Liver (tissue), 9 donors: ENCODE measurements around the gene CHKB. TPM values are rescaled to one million over a fixed set of nuclear protein-coding genes. Genes with fewer than 3 reads are reported as not detected.

Experiments
- DNase-seq: peaks from one replicate; pipeline ENCODE4 v3.0.0-alpha.2; 2017; ENCODE audit warnings: low spot score
- H3K27ac ChIP-seq, 2 donors: one replicate each; pipeline ENCODE4 v1.7.0; 2013; ENCODE audit warnings: inconsistent platforms in 2 of 2, low read length in 2 of 2, control low read depth in 1 of 2, low read depth in 1 of 2, mild to moderate bottlenecking in 1 of 2
- H3K27me3 ChIP-seq, 4 donors: one replicate each; pipeline versions ENCODE4 v1.6.1 to v1.7.0; 2013; ENCODE audit warnings: low read length in 3 of 4, inconsistent platforms in 1 of 4, mild to moderate bottlenecking in 1 of 4, moderate library complexity in 1 of 4; ENCODE audit not compliant: control insufficient read depth in 4 of 4, insufficient read depth in 4 of 4
- H3K36me3 ChIP-seq, 4 donors: one replicate each; pipeline versions ENCODE4 v1.6.1 to v1.7.0; 2013; ENCODE audit warnings: low read length in 3 of 4, mild to moderate bottlenecking in 3 of 4, low read depth in 1 of 4, moderate library complexity in 1 of 4; ENCODE audit not compliant: control insufficient read depth in 4 of 4, insufficient read depth in 3 of 4
- H3K4me1 ChIP-seq, 4 donors: one replicate each; pipeline versions ENCODE4 v1.6.1 to v1.7.0; 2013; ENCODE audit warnings: low read length in 3 of 4, mild to moderate bottlenecking in 3 of 4, moderate library complexity in 1 of 4; ENCODE audit not compliant: control insufficient read depth in 4 of 4, insufficient read depth in 4 of 4
- H3K4me3 ChIP-seq, 3 donors: one replicate each; pipeline versions ENCODE4 v1.6.1 to v1.7.0; 2013; ENCODE audit warnings: low read length in 3 of 3, control low read depth in 1 of 3, low read depth in 1 of 3, mild to moderate bottlenecking in 1 of 3
- H3K9ac ChIP-seq, 2 donors: one replicate each; pipeline ENCODE4 v1.7.0; 2013; ENCODE audit warnings: low read length in 2 of 2, mild to moderate bottlenecking in 2 of 2, moderate library complexity in 2 of 2, control low read depth in 1 of 2, low read depth in 1 of 2
- H3K9me3 ChIP-seq, 4 donors: one replicate each; pipeline versions ENCODE4 v1.6.1 to v1.7.0; 2013; ENCODE audit warnings: low read length in 3 of 4; ENCODE audit not compliant: control insufficient read depth in 4 of 4
- CTCF ChIP-seq: fragments of 150-350 bp; IDR thresholded peaks from 2 replicates; pipeline ENCODE4 v1.5.1; 2017; ENCODE audit warnings: improper control_type of control experiment, low read depth, low read length; ENCODE audit not compliant: missing input control
- EGR1 ChIP-seq, 2 donors: IDR thresholded peaks; 2 replicates each; pipeline ENCODE4 v1.6.1; 2016 to 2018; ENCODE audit warnings: antibody characterized with exemption in 2 of 2, low read depth in 2 of 2
- FOXA1 ChIP-seq: IDR thresholded peaks from 2 replicates; pipeline ENCODE4 v1.6.1; 2016; ENCODE audit warnings: antibody characterized with exemption
- FOXA2 ChIP-seq: IDR thresholded peaks from 2 replicates; pipeline ENCODE4 v1.6.1; 2016; ENCODE audit warnings: antibody characterized with exemption
- GABPA ChIP-seq, 2 donors: IDR thresholded peaks in 1 of 2; conservative IDR thresholded peaks in 1 of 2; 2 replicates each; pipeline ENCODE4 v1.6.1; 2016; ENCODE audit warnings: antibody characterized with exemption in 2 of 2, mild to moderate bottlenecking in 1 of 2, moderate library complexity in 1 of 2
- HNF4A ChIP-seq, 2 donors: conservative IDR thresholded peaks; 2 replicates each; pipeline ENCODE4 v1.6.1; 2016; ENCODE audit warnings: antibody characterized with exemption in 2 of 2, mild to moderate bottlenecking in 2 of 2
- HNF4G ChIP-seq: IDR thresholded peaks from 2 replicates; pipeline ENCODE4 v1.6.1; 2016; ENCODE audit warnings: antibody characterized with exemption
- JUND ChIP-seq, 2 donors: IDR thresholded peaks; 2 replicates each; pipeline ENCODE4 v1.6.1; 2016; ENCODE audit warnings: antibody characterized with exemption in 2 of 2
- MAX ChIP-seq: IDR thresholded peaks from 2 replicates; pipeline ENCODE4 v1.6.1; 2016; ENCODE audit warnings: antibody characterized with exemption
- NR2F2 ChIP-seq: IDR thresholded peaks from 2 replicates; pipeline ENCODE4 v1.6.1; 2016; ENCODE audit warnings: antibody characterized with exemption
- RAD21 ChIP-seq, 2 donors: IDR thresholded peaks; 2 replicates each; pipeline ENCODE4 v1.6.1; 2016; ENCODE audit warnings: antibody characterized with exemption in 2 of 2, mild to moderate bottlenecking in 2 of 2
- RXRA ChIP-seq, 2 donors: IDR thresholded peaks; 2 replicates each; pipeline ENCODE4 v1.6.1; 2017 to 2018; ENCODE audit warnings: antibody characterized with exemption in 2 of 2, mild to moderate bottlenecking in 1 of 2
- SP1 ChIP-seq: IDR thresholded peaks from 2 replicates; pipeline ENCODE4 v1.6.1; 2018; ENCODE audit warnings: antibody characterized with exemption, mild to moderate bottlenecking
- TAF1 ChIP-seq: conservative IDR thresholded peaks from 2 replicates; pipeline ENCODE4 v1.6.1; 2016; ENCODE audit warnings: antibody characterized with exemption, mild to moderate bottlenecking
- YY1 ChIP-seq: IDR thresholded peaks from 2 replicates; pipeline ENCODE4 v1.6.1; 2016; ENCODE audit warnings: antibody characterized with exemption, mild to moderate bottlenecking
- ZBTB33 ChIP-seq: IDR thresholded peaks from 2 replicates; pipeline ENCODE4 v1.6.1; 2016; ENCODE audit warnings: antibody characterized with exemption
- WGBS: extraction: QIAGEN DNeasy Blood & Tissue Kit; methylation state at CpG from one replicate; pipeline ENCODE4 v1.1.7; 2013; 5-methylcytosine and 5-hydroxymethylcytosine counted together
- polyA plus RNA-seq, 2 donors: library from polyadenylated mRNA; stranded (reverse) in 1 of 2; unstranded in 1 of 2; fragments of 200-250 nt in 1 of 2; fragments of >200 nt in 1 of 2; fragmentation: Nextera tagmentation in 1 of 2; extraction: Ambion mirVana in 1 of 2; gene quantifications; one replicate each; pipeline versions ENCODE4 v1.2.1 to v1.2.3, GENCODE V29; 2013 to 2015
- total RNA-seq, 2 donors: library from RNA; depleted of rRNA; stranded (reverse); fragments of >200 nt; gene quantifications; one replicate each; pipeline ENCODE4 v1.2.3, GENCODE V29; 2014
- TF ChIP-seq, protein P1 (sequence below): IDR thresholded peaks from 2 replicates; pipeline ENCODE4 v1.6.1; 2016; ENCODE audit warnings: antibody characterized with exemption, mild to moderate bottlenecking
- TF ChIP-seq, protein P2 (sequence below): IDR thresholded peaks from 2 replicates; pipeline ENCODE4 v1.6.1; 2016; ENCODE audit warnings: antibody characterized with exemption
- donor health status: healthy.
- donor health status: healthy.
- donor health status: healthy.
- donor health status: healthy.
- donor health status: healthy.

The CHKB gene
- total and polyA plus RNA-seq, 4 donors, result 17.9 to 24.2 (median 20.6) TPM

DNA sequence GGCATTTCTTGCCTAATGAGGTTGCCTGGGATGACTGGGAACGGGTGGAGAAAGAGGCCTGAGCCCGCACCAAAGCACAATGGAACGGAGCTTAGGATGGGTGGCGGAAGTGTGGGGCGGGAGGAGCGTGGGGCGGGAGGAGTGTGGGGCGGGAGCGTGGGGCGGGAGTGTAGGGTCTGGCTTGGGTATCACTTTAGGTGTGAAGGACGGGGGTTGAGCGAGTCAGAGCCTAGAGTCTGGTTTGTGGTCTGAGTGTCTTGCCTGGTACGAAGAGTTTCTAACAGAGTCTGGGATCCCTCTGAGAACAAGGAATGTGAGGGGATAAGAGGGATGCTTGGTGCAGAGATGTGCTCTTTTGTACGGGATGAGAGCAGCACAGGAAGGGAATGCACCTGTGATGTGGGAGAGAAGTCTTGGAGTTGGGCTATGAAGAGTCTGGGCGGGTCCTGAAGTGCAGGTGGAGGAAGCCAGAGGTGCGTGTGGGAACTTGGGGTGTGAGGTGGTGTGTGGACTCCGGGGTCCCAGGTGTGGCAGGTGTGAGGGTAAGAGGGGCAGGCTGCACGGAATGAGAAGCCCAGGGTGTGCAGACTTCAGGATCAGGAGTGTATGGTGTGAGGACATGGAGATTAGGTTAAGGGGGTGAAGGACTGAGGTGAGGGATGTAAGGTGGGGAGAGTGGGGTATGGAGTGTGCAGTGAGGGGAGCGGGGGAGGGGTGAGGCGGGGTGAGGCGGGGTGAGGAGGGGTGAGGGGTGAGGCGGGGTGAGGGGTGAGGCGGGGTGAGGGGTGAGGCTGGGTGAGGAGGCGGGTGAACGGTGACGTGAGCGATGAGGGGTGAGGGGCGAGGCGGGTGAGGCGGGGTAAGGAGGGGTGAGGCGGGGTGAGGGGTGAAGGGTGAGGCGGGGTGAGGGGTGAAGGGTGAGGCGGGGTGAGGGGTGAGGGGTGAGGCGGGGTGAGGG lies 21.0 kb downstream of the CHKB start:
- no peak overlapping the region for H3K27ac ChIP-seq
- TF ChIP-seq, protein P1, sequence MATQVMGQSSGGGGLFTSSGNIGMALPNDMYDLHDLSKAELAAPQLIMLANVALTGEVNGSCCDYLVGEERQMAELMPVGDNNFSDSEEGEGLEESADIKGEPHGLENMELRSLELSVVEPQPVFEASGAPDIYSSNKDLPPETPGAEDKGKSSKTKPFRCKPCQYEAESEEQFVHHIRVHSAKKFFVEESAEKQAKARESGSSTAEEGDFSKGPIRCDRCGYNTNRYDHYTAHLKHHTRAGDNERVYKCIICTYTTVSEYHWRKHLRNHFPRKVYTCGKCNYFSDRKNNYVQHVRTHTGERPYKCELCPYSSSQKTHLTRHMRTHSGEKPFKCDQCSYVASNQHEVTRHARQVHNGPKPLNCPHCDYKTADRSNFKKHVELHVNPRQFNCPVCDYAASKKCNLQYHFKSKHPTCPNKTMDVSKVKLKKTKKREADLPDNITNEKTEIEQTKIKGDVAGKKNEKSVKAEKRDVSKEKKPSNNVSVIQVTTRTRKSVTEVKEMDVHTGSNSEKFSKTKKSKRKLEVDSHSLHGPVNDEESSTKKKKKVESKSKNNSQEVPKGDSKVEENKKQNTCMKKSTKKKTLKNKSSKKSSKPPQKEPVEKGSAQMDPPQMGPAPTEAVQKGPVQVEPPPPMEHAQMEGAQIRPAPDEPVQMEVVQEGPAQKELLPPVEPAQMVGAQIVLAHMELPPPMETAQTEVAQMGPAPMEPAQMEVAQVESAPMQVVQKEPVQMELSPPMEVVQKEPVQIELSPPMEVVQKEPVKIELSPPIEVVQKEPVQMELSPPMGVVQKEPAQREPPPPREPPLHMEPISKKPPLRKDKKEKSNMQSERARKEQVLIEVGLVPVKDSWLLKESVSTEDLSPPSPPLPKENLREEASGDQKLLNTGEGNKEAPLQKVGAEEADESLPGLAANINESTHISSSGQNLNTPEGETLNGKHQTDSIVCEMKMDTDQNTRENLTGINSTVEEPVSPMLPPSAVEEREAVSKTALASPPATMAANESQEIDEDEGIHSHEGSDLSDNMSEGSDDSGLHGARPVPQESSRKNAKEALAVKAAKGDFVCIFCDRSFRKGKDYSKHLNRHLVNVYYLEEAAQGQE, result no peak
- TF ChIP-seq TAF1 (no peak), CTCF (no peak), FOXA2 (no peak), NR2F2 (no peak), ZBTB33 (no peak), HNF4G (no peak), HNF4A (conservative IDR thresholded peaks at IDR 0.05) (no peak), RAD21 (IDR thresholded peaks at IDR 0.05) (no peak), GABPA (IDR thresholded peaks at IDR 0.05 in 1 of 2, conservative IDR thresholded peaks at IDR 0.05 in 1 of 2) (no peak), YY1 (no peak), JUND (IDR thresholded peaks at IDR 0.05) (no peak), SP1 (no peak), FOXA1 (no peak), EGR1 (IDR thresholded peaks at IDR 0.05; ENCODE audit: low read depth in 2 of 2) (no peak), MAX (no peak), RXRA (IDR thresholded peaks at IDR 0.05) (no peak)
- TF ChIP-seq, protein P2, sequence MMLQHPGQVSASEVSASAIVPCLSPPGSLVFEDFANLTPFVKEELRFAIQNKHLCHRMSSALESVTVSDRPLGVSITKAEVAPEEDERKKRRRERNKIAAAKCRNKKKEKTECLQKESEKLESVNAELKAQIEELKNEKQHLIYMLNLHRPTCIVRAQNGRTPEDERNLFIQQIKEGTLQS, result no peak
- H3K27me3 ChIP-seq, result no peaks in the 10 kb centered on the region
- no peak overlapping the region for H3K4me3 ChIP-seq
- no peaks in the 10 kb centered on the region for H3K36me3 ChIP-seq
- WGBS, result 79% methylated on average over 29 of the region's 34 CpGs
- H3K4me1 ChIP-seq, result peaks cover 0 to 8% (median 4%) of the 10 kb centered on the region in 4 donors
- H3K9ac ChIP-seq, result no peak overlapping the region
- no peak for DNase-seq
- no peaks in the 10 kb centered on the region for H3K9me3 ChIP-seq
